ENCODE results near the gene ANKRD12.
A peak's percentile ranks its signal among the peaks of the same experiment; 100 is the strongest.

The ANKRD12 gene

DNA sequence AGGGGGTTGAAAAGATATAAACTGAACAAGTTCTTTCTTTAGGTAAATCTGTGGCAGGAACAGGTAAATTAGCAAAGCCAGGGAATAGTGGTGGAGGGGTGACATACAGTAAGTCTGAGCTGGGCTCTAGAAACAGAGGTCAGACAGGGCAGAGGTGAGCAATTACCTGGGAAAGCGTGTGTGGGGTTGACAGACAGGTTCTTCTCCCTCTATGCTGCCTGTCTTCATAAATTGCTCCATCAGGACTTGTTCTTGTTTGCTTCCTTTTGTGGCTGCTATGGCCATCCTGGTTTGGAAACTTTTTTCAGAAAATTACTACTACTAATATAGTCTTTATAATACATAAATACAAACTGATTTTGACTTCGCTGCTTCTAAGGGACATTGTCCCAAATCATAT, 3.4 kb upstream of the ANKRD12 start:
- TF ChIP-seq, protein P1, sequence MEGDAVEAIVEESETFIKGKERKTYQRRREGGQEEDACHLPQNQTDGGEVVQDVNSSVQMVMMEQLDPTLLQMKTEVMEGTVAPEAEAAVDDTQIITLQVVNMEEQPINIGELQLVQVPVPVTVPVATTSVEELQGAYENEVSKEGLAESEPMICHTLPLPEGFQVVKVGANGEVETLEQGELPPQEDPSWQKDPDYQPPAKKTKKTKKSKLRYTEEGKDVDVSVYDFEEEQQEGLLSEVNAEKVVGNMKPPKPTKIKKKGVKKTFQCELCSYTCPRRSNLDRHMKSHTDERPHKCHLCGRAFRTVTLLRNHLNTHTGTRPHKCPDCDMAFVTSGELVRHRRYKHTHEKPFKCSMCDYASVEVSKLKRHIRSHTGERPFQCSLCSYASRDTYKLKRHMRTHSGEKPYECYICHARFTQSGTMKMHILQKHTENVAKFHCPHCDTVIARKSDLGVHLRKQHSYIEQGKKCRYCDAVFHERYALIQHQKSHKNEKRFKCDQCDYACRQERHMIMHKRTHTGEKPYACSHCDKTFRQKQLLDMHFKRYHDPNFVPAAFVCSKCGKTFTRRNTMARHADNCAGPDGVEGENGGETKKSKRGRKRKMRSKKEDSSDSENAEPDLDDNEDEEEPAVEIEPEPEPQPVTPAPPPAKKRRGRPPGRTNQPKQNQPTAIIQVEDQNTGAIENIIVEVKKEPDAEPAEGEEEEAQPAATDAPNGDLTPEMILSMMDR (IDR thresholded peaks at IDR 0.05; ENCODE audit: borderline replicate concordance, control extremely low read depth, extremely low read depth, insufficient read depth, missing control alignments), result no peak
- no peak for DNase-seq (ENCODE audit: low spot score)
- in situ Hi-C loops (cut with MboI; ENCODE audit: low sequenced_read_pairs, unreplicated experiment), result no loop called here

DNA sequence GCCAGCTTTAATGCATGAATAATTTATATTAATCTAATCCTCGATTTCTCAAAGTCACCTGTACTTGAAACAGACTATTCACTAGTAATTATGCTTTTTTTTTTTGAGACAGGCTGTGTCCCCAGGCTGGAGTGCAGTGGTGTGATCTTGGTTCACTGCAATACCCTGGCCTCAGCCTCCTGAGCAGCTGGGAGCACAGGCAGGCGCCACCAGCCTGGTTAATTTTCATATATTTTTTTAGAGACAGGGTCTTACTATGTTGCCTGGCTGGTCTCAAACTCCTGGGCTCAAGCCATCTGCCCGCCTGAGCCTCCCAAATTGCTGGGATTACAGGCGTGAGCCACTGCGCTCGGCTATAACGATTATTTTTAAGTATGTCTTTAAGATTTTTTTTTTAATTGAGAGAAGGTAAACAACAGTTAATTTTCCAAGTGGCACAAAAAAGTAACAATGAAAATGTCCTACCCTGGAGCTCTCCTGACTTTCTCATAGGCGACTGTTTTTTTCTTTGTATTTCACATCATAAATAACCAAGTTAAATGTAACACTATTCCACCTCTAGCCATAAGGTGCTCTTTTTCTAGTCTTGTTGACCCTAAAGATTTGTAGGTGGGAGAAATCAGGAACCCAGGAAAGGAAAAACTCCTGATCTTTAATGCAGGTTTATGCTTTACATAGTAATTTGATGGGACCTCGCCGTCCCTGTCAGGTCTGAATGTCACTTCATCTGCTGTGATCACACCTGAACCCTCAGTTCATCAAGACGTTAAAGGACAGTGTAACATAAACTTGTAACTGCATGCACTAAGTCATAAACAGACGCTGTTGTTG, 1.3 kb upstream of the ANKRD12 start:
- in situ Hi-C loops (cut with MboI; ENCODE audit: low sequenced_read_pairs, unreplicated experiment), result no loop called here
- TF ChIP-seq, protein P1 (IDR thresholded peaks at IDR 0.05; ENCODE audit: borderline replicate concordance, control extremely low read depth, extremely low read depth, insufficient read depth, missing control alignments), result no peak
- DNase-seq (ENCODE audit: low spot score), result no peak

DNA sequence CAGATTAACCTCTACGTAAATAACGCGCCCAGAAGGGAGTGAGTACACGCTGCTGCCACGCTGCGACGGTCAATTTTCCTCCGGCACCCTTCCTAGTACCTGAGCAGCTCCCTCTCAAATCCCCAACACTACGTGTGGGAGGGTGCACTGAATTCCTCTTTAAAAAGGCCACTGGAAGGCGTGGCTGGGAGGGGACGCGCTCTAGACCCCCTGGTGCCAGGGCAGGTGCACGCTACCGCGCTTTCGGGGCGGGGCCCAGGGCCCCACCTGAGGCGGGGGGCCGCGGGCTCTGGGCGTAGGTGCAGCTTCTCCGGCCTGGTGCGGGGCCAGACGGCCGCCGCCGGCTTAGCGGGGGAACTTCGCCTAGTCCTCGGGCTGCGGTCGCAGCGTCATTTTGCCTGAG, 668 bp upstream of the ANKRD12 start:
- TF ChIP-seq, protein P1 (IDR thresholded peaks at IDR 0.05; ENCODE audit: borderline replicate concordance, control extremely low read depth, extremely low read depth, insufficient read depth, missing control alignments), result no peak
- in situ Hi-C loops (cut with MboI; ENCODE audit: low sequenced_read_pairs, unreplicated experiment), result no loop called here
- no peak for DNase-seq (ENCODE audit: low spot score)

DNA sequence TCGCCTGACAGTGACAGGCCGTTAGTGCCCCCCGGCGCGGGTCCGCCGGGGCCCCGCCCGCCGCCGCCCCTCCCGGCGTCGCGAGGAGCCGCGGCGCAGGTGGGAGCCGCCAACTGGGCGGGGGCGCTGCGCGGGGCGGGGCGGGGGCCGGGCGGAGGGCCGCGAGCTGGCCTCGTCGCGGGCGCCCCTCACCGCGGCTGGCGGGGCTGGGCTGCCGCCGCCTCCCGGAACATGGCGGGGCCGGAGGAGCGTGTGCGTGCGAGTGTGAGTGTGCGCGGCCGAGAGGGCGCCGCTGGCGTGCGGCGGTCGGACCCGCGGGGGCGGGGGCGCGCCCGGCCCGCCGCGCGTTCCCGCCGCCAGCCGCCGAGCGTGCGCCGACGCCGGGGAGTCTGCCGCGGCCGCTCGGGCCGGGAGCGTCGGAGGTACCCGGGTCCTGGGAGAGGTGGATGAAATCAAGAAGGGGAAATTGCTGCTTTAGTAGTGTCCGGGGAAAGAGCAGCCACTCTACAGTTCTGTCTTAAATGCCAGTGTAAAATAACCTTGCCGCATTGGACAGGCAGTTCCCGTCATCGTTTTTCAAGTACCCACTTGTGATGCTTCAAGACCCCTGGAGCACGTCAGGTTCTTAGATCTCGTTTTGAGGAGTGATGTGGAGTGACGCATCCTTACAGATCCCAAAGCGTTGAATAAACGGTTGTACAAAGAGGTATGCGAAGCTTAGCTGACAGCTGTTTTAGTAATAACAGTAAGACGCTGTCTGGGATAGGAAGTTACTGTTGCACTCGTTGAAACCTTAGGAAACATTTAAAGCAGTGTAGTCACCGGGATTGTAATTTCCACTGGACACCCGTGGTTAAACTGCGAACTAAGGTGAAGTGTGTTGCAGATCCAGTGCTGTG, 836 bp downstream of the ANKRD12 start:
- TF ChIP-seq, protein P1 (IDR thresholded peaks at IDR 0.05; ENCODE audit: borderline replicate concordance, control extremely low read depth, extremely low read depth, insufficient read depth, missing control alignments), result no peak
- DNase-seq (ENCODE audit: low spot score), result peak; percentile 84
- in situ Hi-C loops (cut with MboI; ENCODE audit: low sequenced_read_pairs, unreplicated experiment), result no loop called here

DNA sequence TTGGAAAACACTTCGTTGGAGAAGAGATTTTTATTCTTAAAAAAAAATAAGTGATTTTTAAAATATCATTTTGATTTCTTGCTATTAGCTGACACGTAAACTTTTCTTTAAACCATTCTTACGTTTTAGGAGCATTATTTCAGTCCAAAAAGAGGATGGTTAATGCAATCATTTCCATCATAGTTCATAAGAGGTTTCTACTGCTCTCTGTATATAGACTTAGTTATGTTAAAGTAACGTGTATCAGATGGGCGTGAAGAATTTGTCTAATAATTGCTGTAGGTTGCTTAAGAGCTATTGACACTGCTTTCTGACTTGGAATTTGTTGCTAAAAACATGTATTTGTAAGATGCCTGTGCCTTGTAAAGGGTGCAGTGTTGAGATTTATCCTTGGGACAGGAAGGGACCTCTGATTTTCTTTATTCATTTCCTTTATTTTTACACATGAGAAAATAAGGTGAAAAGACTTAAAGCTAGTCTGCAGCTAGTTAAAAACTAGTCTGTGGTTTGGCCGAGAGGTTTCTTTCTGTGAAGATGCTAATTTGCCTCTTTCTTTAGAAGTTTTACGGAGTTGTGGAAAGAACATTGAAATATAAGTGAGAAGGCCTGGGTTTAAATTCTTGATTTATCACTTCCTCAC, 2.9 kb downstream of the ANKRD12 start:
- in situ Hi-C loops (cut with MboI; ENCODE audit: low sequenced_read_pairs, unreplicated experiment), result no loop called here
- no peak for DNase-seq (ENCODE audit: low spot score)
- TF ChIP-seq, protein P1 (IDR thresholded peaks at IDR 0.05; ENCODE audit: borderline replicate concordance, control extremely low read depth, extremely low read depth, insufficient read depth, missing control alignments), result no peak

DNA sequence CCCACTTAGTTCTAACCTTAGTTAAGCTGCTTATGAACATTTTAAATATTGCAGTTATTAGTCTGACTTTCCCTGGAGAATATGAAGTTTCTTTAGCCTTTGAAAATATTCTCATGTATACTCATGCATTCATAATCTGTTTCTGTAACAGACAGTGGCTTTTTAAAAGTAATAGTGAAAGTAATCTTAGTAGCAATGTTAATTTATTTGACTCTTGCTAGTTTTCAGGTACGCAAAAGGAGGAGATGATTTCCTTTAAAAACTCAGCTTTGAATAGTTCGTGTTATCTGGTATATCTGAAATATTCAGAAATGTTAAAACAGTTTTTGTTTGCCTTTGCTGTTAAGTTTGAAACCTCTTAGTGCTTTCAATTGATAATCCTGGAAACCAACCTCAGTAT, 3.8 kb downstream of the ANKRD12 start:
- TF ChIP-seq, protein P1 (IDR thresholded peaks at IDR 0.05; ENCODE audit: borderline replicate concordance, control extremely low read depth, extremely low read depth, insufficient read depth, missing control alignments), result no peak
- DNase-seq (ENCODE audit: low spot score), result no peak
- in situ Hi-C loops (cut with MboI; ENCODE audit: low sequenced_read_pairs, unreplicated experiment), result no loop called here

Measured in GM13976 (cell line).